ENCODE measurements around the gene ABCB11.

- TF ChIP-seq POLR2AphosphoS5 (IDR thresholded peaks at IDR 0.05) (no peak), CTCF (IDR thresholded peaks at IDR 0.05 in 8 of 11, conservative IDR thresholded peaks at IDR 0.05 in 3 of 11) (no peak), POLR2A (IDR thresholded peaks at IDR 0.05) (no peak)
Measured at GRCh38 chr2:168976034-168976654, 55.0 kb downstream of the ABCB11 start.

Data from spleen (tissue), 7 donors.